Measurements from ENCODE around the gene FKRP. TPM values are rescaled to one million over a fixed set of nuclear protein-coding genes. Genes with fewer than 3 reads are reported as not detected.

Gene FKRP
- total and polyA plus RNA-seq, 2 of the 13 experiments (the other 11 are each of a cell fraction or from before 2014, with no cell fraction given): 7.3 to 9.8 TPM

DNA sequence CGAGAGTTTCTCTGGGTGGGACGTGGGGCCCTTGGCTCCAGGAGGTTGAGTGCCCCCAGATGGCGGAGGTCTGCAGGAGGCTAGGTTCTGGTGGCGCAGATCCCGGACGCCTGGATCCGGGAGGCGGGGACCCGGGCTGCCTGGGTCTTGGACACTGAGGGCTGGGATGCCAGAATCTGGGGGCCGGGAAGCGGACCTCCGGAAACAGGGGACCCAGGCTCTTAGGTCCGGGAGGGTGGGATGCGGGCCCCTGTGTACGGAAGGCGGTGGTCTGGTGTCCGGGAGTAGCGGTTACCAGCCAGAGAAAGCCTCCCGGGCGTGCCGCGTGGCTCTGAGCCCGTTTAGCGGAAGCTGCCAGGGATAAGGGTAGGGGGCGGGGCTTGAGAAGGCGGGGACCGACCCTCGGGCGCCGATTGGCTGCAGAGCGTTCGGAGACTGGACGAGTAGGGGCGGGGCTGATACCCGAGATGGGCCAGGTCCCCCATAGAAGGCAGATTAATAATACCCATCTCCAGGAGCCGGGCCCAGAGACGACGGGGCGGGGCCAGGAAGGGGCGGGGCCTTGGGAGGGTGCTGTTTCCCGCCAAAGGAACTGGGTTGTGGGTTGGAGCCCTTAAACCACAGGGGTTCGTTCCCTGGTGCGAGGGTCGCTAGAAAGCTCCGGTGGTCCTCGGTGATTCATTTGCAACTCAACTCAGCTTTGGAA is 42.6 kb downstream of the FKRP start, which contains the start of gene SLC1A5 (continued):
- TF ChIP-seq, protein P1, sequence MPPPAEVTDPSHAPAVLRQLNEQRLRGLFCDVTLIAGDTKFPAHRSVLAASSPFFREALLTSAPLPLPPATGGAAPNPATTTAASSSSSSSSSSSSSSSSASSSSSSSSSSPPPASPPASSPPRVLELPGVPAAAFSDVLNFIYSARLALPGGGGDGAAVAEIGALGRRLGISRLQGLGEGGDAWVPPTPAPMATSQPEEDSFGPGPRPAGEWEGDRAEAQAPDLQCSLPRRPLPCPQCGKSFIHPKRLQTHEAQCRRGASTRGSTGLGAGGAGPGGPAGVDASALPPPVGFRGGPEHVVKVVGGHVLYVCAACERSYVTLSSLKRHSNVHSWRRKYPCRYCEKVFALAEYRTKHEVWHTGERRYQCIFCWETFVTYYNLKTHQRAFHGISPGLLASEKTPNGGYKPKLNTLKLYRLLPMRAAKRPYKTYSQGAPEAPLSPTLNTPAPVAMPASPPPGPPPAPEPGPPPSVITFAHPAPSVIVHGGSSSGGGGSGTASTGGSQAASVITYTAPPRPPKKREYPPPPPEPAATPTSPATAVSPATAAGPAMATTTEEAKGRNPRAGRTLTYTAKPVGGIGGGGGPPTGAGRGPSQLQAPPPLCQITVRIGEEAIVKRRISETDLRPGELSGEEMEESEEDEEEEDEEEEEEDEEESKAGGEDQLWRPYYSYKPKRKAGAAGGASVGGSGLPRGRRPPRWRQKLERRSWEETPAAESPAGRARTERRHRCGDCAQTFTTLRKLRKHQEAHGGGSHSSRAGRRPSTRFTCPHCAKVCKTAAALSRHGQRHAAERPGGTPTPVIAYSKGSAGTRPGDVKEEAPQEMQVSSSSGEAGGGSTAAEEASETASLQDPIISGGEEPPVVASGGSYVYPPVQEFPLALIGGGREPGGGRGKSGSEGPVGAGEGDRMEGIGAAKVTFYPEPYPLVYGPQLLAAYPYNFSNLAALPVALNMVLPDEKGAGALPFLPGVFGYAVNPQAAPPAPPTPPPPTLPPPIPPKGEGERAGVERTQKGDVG (CRISPR knock-in tag; IDR thresholded peaks at IDR 0.05; ENCODE audit: borderline replicate concordance): peak; percentile 72; the same call in 1 of the 2 replicates
- TF ChIP-seq IKZF1 (IDR thresholded peaks at IDR 0.05) (no peak), MAFF (IDR thresholded peaks at IDR 0.05; ENCODE audit: low read depth, low read length) (no peak), HOXA5 (CRISPR knock-in tag; IDR thresholded peaks at IDR 0.05) (peak; percentile 76; the same call in 1 of the 2 replicates), ZNF292 (CRISPR knock-in tag; IDR thresholded peaks at IDR 0.05; ENCODE audit: borderline replicate concordance, low read depth) (no peak), IRF2 (CRISPR knock-in tag; IDR thresholded peaks at IDR 0.05) (peak; percentile 72), RAD21 (CRISPR knock-in tag; IDR thresholded peaks at IDR 0.05) (peak; percentile 52; the same call in 1 of the 2 replicates), AHR (CRISPR knock-in tag; IDR thresholded peaks at IDR 0.05) (peak; percentile 92), SP4 (CRISPR knock-in tag; IDR thresholded peaks at IDR 0.05) (peak; percentile 83), ARNT (IDR thresholded peaks at IDR 0.05) (no peak)
- TF ChIP-seq, protein P2, sequence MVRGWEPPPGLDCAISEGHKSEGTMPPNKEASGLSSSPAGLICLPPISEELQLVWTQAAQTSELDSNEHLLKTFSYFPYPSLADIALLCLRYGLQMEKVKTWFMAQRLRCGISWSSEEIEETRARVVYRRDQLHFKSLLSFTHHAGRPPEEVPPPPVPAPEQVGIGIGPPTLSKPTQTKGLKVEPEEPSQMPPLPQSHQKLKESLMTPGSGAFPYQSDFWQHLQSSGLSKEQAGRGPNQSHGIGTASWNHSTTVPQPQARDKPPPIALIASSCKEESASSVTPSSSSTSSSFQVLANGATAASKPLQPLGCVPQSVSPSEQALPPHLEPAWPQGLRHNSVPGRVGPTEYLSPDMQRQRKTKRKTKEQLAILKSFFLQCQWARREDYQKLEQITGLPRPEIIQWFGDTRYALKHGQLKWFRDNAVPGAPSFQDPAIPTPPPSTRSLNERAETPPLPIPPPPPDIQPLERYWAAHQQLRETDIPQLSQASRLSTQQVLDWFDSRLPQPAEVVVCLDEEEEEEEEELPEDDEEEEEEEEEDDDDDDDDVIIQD (CRISPR knock-in tag; IDR thresholded peaks at IDR 0.05; ENCODE audit: low read depth): peak; percentile 52; the same call in 1 of the 2 replicates
- TF ChIP-seq, protein P3, sequence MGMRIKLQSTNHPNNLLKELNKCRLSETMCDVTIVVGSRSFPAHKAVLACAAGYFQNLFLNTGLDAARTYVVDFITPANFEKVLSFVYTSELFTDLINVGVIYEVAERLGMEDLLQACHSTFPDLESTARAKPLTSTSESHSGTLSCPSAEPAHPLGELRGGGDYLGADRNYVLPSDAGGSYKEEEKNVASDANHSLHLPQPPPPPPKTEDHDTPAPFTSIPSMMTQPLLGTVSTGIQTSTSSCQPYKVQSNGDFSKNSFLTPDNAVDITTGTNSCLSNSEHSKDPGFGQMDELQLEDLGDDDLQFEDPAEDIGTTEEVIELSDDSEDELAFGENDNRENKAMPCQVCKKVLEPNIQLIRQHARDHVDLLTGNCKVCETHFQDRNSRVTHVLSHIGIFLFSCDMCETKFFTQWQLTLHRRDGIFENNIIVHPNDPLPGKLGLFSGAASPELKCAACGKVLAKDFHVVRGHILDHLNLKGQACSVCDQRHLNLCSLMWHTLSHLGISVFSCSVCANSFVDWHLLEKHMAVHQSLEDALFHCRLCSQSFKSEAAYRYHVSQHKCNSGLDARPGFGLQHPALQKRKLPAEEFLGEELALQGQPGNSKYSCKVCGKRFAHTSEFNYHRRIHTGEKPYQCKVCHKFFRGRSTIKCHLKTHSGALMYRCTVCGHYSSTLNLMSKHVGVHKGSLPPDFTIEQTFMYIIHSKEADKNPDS (CRISPR knock-in tag; IDR thresholded peaks at IDR 0.05): no peak
